Transverse colon (tissue), 3 donors: ENCODE results near the gene CDK5RAP2.

Experiments
- POLR2A ChIP-seq: fragments of 450-650 bp; IDR thresholded peaks from one replicate; pipeline ENCODE4 v1.6.1; 2016; ENCODE audit warnings: antibody characterized with exemption, mild to moderate bottlenecking, moderate library complexity
- TF ChIP-seq, protein P1 (sequence below), 5 experiments: fragments of 200-600 bp in 3 of 5; fragments of 450-650 bp in 2 of 5; sonication (generic) in 3 of 5; IDR thresholded peaks; 1 replicate in 2 of 5; 2 replicates in 3 of 5; pipeline ENCODE4 v1.5.1; 2016 to 2017; ENCODE audit warnings: antibody characterized with exemption in 5 of 5, inconsistent platforms in 3 of 5, mild to moderate bottlenecking in 2 of 5, moderate library complexity in 1 of 5

DNA sequence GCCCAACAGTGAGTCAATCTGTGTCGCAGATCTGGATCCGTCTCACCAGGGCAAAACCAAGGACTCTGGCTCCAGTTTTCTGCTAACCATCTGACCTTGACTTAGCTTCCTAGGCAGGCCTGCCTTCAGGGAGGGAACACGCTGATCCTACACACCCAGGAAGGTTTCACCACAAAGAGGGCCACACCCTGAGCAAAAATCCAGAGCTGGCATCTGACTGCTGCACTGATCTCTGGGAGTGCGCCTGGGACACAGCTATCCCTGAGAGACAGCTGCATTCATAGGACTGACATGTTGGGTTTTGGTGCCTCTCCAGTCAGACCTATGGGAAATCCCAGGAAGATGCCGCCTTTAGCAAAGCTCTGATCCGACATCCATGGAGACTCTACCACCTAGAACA, 47.5 kb downstream of the CDK5RAP2 start:
- TF ChIP-seq POLR2A: peak; percentile 38
- TF ChIP-seq, protein P1, sequence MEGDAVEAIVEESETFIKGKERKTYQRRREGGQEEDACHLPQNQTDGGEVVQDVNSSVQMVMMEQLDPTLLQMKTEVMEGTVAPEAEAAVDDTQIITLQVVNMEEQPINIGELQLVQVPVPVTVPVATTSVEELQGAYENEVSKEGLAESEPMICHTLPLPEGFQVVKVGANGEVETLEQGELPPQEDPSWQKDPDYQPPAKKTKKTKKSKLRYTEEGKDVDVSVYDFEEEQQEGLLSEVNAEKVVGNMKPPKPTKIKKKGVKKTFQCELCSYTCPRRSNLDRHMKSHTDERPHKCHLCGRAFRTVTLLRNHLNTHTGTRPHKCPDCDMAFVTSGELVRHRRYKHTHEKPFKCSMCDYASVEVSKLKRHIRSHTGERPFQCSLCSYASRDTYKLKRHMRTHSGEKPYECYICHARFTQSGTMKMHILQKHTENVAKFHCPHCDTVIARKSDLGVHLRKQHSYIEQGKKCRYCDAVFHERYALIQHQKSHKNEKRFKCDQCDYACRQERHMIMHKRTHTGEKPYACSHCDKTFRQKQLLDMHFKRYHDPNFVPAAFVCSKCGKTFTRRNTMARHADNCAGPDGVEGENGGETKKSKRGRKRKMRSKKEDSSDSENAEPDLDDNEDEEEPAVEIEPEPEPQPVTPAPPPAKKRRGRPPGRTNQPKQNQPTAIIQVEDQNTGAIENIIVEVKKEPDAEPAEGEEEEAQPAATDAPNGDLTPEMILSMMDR (IDR thresholded peaks at IDR 0.05): no peak
